GM12878 (cell line): ENCODE data around the gene COQ8B.

Experiments used
- BHLHE40 ChIP-seq, 2 experiments: fragments of 450-650 bp in 1 of 2; IDR thresholded peaks; 2 replicates each; pipeline ENCODE4 v1.6.1; 2011 to 2017; ENCODE audit warnings: low read depth in 2 of 2, borderline replicate concordance in 1 of 2, improper control_type of control experiment in 1 of 2, low read length in 1 of 2, mild to moderate bottlenecking in 1 of 2
- CHD2 ChIP-seq: IDR thresholded peaks from 2 replicates; pipeline ENCODE4 v1.6.1; 2011; ENCODE audit warnings: low read depth, low read length, improper control_type of control experiment, borderline replicate concordance
- CREM ChIP-seq: IDR thresholded peaks from 2 replicates; pipeline ENCODE4 v1.6.1; 2014; ENCODE audit warnings: antibody characterized with exemption, low read depth
- CTCF ChIP-seq, 3 experiments: IDR thresholded peaks in 2 of 3; conservative IDR thresholded peaks in 1 of 3; 2 replicates each; pipeline ENCODE4 v1.5.1; 2011; ENCODE audit warnings: low read depth in 3 of 3, low read length in 3 of 3, mild to moderate bottlenecking in 3 of 3, control low read depth in 2 of 3, moderate library complexity in 2 of 3, inconsistent platforms in 1 of 3, mixed read lengths in 1 of 3; ENCODE audit not compliant: control insufficient read depth in 2 of 3, insufficient read depth in 1 of 3; ENCODE audit errors: extremely low read depth in 1 of 3
- ETV6 ChIP-seq, 2 experiments: fragments of 450-650 bp in 1 of 2; IDR thresholded peaks in 1 of 2; conservative IDR thresholded peaks in 1 of 2; 2 replicates each; pipeline ENCODE4 v1.6.1; 2014; ENCODE audit warnings: antibody characterized with exemption in 1 of 2, borderline replicate concordance in 1 of 2, low read depth in 1 of 2, mild to moderate bottlenecking in 1 of 2, moderate library complexity in 1 of 2
- IRF3 ChIP-seq: fragments of 450-650 bp; IDR thresholded peaks from 2 replicates; pipeline ENCODE4 v1.6.1; 2014; ENCODE audit warnings: mild to moderate bottlenecking
- MYC ChIP-seq: IDR thresholded peaks from 2 replicates; pipeline ENCODE4 v1.6.1; 2011; ENCODE audit warnings: mild to moderate bottlenecking, low read length, moderate library complexity, inconsistent platforms; ENCODE audit not compliant: insufficient read depth, insufficient replicate concordance, insufficient read length, severe bottlenecking
- PKNOX1 ChIP-seq: fragments of 450-650 bp; IDR thresholded peaks from 2 replicates; pipeline ENCODE4 v1.6.1; 2016; ENCODE audit warnings: mild to moderate bottlenecking
- SIX5 ChIP-seq: IDR thresholded peaks from 2 replicates; pipeline ENCODE4 v1.6.1; 2011; ENCODE audit warnings: mild to moderate bottlenecking, low read depth, low read length, moderate library complexity; ENCODE audit not compliant: severe bottlenecking
- SP1 ChIP-seq: IDR thresholded peaks from one replicate; pipeline ENCODE4 v1.6.1; 2011; ENCODE audit warnings: low read depth, low read length
- SREBF2 ChIP-seq: IDR thresholded peaks from 2 replicates; pipeline ENCODE4 v1.6.1; 2012; ENCODE audit warnings: mild to moderate bottlenecking, low read length

GRCh38 chr19:40693896-40694295, 22.8 kb downstream of the COQ8B start:
- TF ChIP-seq IRF3 (no peak), SREBF2 (no peak), SIX5 (no peak), SP1 (no peak), CHD2 (no peak), ETV6 (conservative IDR thresholded peaks at IDR 0.05 in 1 of 2, IDR thresholded peaks at IDR 0.05 in 1 of 2; ENCODE audit: borderline replicate concordance in 1 of 2, low read depth in 1 of 2) (no peak), CREM (no peak), BHLHE40 (IDR thresholded peaks at IDR 0.05; ENCODE audit: borderline replicate concordance in 1 of 2, low read depth in 2 of 2, low read length in 1 of 2) (no peak), CTCF (IDR thresholded peaks at IDR 0.05 in 2 of 3, conservative IDR thresholded peaks at IDR 0.05 in 1 of 3; ENCODE audit: control insufficient read depth in 2 of 3, extremely low read depth in 1 of 3, insufficient read depth in 1 of 3, low read depth in 3 of 3, low read length in 3 of 3) (no peak), MYC (no peak), PKNOX1 (no peak)
